Tibial artery (tissue), 4 donors: Measurements from ENCODE around the gene NF1.

Experiments
- DNase-seq, 2 donors: peaks; one replicate each; pipeline ENCODE4 v3.0.0-alpha.2; 2019
- H3K27ac ChIP-seq, 2 donors: fragments of 200-600 bp; sonication (generic) in 1 of 2; 1 replicate in 1 of 2; 2 replicates in 1 of 2; pipeline ENCODE4 v1.5.1; 2018 to 2019; ENCODE audit warnings: mild to moderate bottlenecking in 1 of 2
- H3K27me3 ChIP-seq, 2 donors: fragments of 200-600 bp; sonication (generic) in 1 of 2; one replicate each; pipeline versions ENCODE4 v1.5.1 to v1.6.0; 2016 to 2019
- H3K36me3 ChIP-seq, 3 donors: fragments of 200-600 bp; sonication (generic) in 2 of 3; one replicate each; pipeline ENCODE4 v1.5.1; 2016 to 2019; ENCODE audit warnings: mild to moderate bottlenecking in 2 of 3
- H3K4me1 ChIP-seq, 4 donors: fragments of 200-600 bp; sonication (generic) in 2 of 4; 1 replicate in 3 of 4; 2 replicates in 1 of 4; pipeline ENCODE4 v1.5.1; 2016 to 2019
- H3K4me3 ChIP-seq, 2 donors: fragments of 200-600 bp; sonication (generic) in 1 of 2; 1 replicate in 1 of 2; 2 replicates in 1 of 2; pipeline ENCODE4 v1.5.1; 2018 to 2019; ENCODE audit warnings: mild to moderate bottlenecking in 2 of 2
- H3K9me3 ChIP-seq, 3 donors: fragments of 200-600 bp; sonication (generic) in 1 of 3; one replicate each; pipeline ENCODE4 v1.5.1; 2016 to 2019
- intact Hi-C: fragments of 100-400 bp; cut with DNase I; formaldehyde crosslinking; loops from one replicate; pipeline ENCODE4 v1.15.0; 2023; ENCODE audit warnings: low total_unique reads
- TF ChIP-seq, protein P1 (sequence below), 2 experiments: fragments of 200-600 bp in 1 of 2; fragments of 450-650 bp in 1 of 2; IDR thresholded peaks; one replicate each; pipeline ENCODE4 v1.5.1; 2017 to 2019; ENCODE audit warnings: antibody characterized with exemption in 2 of 2, mild to moderate bottlenecking in 1 of 2, moderate library complexity in 1 of 2

NF1 gene

DNA sequence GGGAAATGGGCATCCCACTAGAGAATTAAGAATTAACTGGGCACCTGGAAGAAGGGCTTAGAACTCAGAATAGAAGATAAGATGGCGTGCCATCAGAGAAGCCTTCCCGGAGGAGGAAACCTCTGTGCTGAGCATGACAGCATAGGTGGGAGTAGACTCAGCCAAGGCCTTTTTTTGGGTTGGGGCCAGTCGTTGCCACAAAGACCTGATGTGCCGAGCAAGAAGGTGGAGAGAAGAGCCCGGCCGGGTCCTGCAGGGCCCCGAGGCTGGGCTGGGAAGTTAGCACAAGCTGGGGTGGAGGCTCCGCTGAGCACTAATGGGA lies 295.6 kb downstream of the NF1 start:
- Histone ChIP-seq H3K9me3 (no peaks in the 10 kb centered on the region), H3K27ac (no peak overlapping the region), H3K4me3 (no peak overlapping the region), H3K27me3 (peaks cover 5 to 62% of the 10 kb centered on the region in 2 donors), H3K4me1 (peaks cover 0 to 17% (median 13%) of the 10 kb centered on the region in 4 donors), H3K36me3 (no peaks in the 10 kb centered on the region)
- no peak for DNase-seq
- TF ChIP-seq, protein P1, sequence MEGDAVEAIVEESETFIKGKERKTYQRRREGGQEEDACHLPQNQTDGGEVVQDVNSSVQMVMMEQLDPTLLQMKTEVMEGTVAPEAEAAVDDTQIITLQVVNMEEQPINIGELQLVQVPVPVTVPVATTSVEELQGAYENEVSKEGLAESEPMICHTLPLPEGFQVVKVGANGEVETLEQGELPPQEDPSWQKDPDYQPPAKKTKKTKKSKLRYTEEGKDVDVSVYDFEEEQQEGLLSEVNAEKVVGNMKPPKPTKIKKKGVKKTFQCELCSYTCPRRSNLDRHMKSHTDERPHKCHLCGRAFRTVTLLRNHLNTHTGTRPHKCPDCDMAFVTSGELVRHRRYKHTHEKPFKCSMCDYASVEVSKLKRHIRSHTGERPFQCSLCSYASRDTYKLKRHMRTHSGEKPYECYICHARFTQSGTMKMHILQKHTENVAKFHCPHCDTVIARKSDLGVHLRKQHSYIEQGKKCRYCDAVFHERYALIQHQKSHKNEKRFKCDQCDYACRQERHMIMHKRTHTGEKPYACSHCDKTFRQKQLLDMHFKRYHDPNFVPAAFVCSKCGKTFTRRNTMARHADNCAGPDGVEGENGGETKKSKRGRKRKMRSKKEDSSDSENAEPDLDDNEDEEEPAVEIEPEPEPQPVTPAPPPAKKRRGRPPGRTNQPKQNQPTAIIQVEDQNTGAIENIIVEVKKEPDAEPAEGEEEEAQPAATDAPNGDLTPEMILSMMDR (IDR thresholded peaks at IDR 0.05): no peak
- intact Hi-C loops: no loop called here

- Histone ChIP-seq H3K27me3 (peaks cover 5 to 68% of the 10 kb centered on the region in 2 donors), H3K27ac (no peak overlapping the region), H3K9me3 (no peaks in the 10 kb centered on the region), H3K36me3 (no peaks in the 10 kb centered on the region), H3K4me3 (peak overlapping the region; percentile 38 to 51), H3K4me1 (peaks cover 0 to 17% (median 13%) of the 10 kb centered on the region in 4 donors)
- intact Hi-C loops: no loop called here
- peak in 1 of 2 donors; percentile 61 for DNase-seq
- TF ChIP-seq, protein P1 (IDR thresholded peaks at IDR 0.05): no peak
These were observed 296.1 kb downstream of the NF1 start for GRCh38 chr17:31390748-31391495.

DNA sequence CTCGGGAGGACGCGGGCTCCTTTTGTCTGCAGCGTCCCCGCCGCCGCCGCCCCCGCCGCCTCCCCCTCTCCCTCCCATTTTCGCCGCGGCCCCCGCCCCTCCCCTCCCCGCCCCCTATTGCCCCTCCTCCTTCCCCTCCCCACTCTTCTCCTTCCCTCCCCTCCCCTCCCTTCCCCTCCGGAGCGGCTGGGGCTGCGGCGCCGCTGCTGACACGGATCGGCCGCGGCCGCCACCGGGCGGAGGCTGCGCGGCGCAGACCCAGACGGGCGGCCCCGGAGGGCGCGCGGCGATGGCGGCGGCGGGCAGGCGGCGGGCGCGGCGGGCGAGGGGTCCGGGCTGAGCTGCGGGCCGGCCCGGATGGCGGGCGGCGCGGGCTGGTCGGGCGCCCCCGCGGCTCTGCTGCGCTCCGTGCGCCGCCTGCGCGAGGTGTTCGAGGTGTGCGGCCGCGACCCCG lies 296.7 kb downstream of the NF1 start, which contains the start of gene RAB11FIP4:
Gene RAB11FIP4, plus strand, starts transcription at position 180 of the 454 bp plus-strand sequence. Its CDS starts 178 bp downstream, at position 358.
- H3K9me3 ChIP-seq: no peaks in the 10 kb centered on the region
- no peak within 1 kb of the TSS for H3K27ac ChIP-seq
- TF ChIP-seq, protein P1 (IDR thresholded peaks at IDR 0.05): no peak
- peak in 1 of 2 donors; percentile 23 for DNase-seq
- peaks cover 5 to 72% of the 10 kb centered on the region in 2 donors for H3K27me3 ChIP-seq
- intact Hi-C loops: no loop called here
- H3K4me3 ChIP-seq: peak within 1 kb of the TSS; percentile 38 to 51
- H3K4me1 ChIP-seq: peaks cover 0 to 17% (median 13%) of the 10 kb centered on the region in 4 donors
- H3K36me3 ChIP-seq: no peaks in the 10 kb centered on the region

- intact Hi-C loops: no loop called here
- DNase-seq: peak in 1 of 2 donors; percentile 60
- Histone ChIP-seq H3K4me3 (peak overlapping the region; percentile 38 to 51), H3K9me3 (no peaks in the 10 kb centered on the region), H3K4me1 (peaks cover 0 to 17% (median 13%) of the 10 kb centered on the region in 4 donors), H3K27ac (no peak overlapping the region), H3K36me3 (no peaks in the 10 kb centered on the region), H3K27me3 (peaks cover 5 to 79% of the 10 kb centered on the region in 2 donors)
- TF ChIP-seq, protein P1 (IDR thresholded peaks at IDR 0.05): no peak
These were observed 297.5 kb downstream of the NF1 start for GRCh38 chr17:31392002-31392855.

- TF ChIP-seq, protein P1 (IDR thresholded peaks at IDR 0.05): no peak
- intact Hi-C loops: no loop called here
- H3K27me3 ChIP-seq: peaks cover 5 to 81% of the 10 kb centered on the region in 2 donors
These were observed 298.3 kb downstream of the NF1 start for GRCh38 chr17:31392856-31393748.

More at GRCh38 chr17:31392856-31393748, 298.3 kb downstream of the NF1 start:
- no peak overlapping the region for H3K4me3 ChIP-seq
- H3K4me1 ChIP-seq: peaks cover 0 to 17% (median 13%) of the 10 kb centered on the region in 4 donors
- peak in 1 of 2 donors; percentile 62 for DNase-seq
- no peak overlapping the region for H3K27ac ChIP-seq
- H3K36me3 ChIP-seq: no peaks in the 10 kb centered on the region
- no peaks in the 10 kb centered on the region for H3K9me3 ChIP-seq
